CD14-positive monocyte (primary cell): ENCODE results near the gene SPTBN1. TPM values are rescaled to one million over a fixed set of nuclear protein-coding genes. Genes with fewer than 3 reads are reported as not detected.

ENCODE experiments used
- DNase-seq, 3 donors: peaks; one replicate each; pipeline ENCODE4 v3.0.0-alpha.2; 2011 to 2022
- H2AFZ ChIP-seq: 2 replicates; pipeline ENCODE4 v1.6.0; 2012; ENCODE audit warnings: mild to moderate bottlenecking, low read depth, low read length, inconsistent platforms; ENCODE audit not compliant: insufficient read depth, poor library complexity, severe bottlenecking
- H3K27ac ChIP-seq, 2 donors: 1 replicate in 1 of 2; 2 replicates in 1 of 2; pipeline ENCODE4 v1.5.1; 2012 to 2013; ENCODE audit warnings: low read length in 2 of 2, control low read depth in 1 of 2, inconsistent platforms in 1 of 2, low read depth in 1 of 2, mild to moderate bottlenecking in 1 of 2
- H3K27me3 ChIP-seq, 2 donors: one replicate each; pipeline versions ENCODE4 v1.6.0 to v1.6.1; 2011 to 2013; ENCODE audit warnings: low read length in 2 of 2; ENCODE audit not compliant: control insufficient read depth in 2 of 2, insufficient read depth in 2 of 2
- H3K36me3 ChIP-seq, 2 donors: replicated peaks in 1 of 2; 1 replicate in 1 of 2; 2 replicates in 1 of 2; pipeline versions ENCODE4 v1.5.1 to v1.6.1; 2012 to 2013; ENCODE audit warnings: low read length in 2 of 2, control low read depth in 1 of 2, inconsistent platforms in 1 of 2, mild to moderate bottlenecking in 1 of 2; ENCODE audit not compliant: insufficient read depth in 2 of 2, control insufficient read depth in 1 of 2
- H3K4me1 ChIP-seq, 2 donors: 1 replicate in 1 of 2; 2 replicates in 1 of 2; pipeline versions ENCODE4 v1.5.1 to v1.6.1; 2012 to 2013; ENCODE audit warnings: low read length in 2 of 2, control low read depth in 1 of 2, inconsistent platforms in 1 of 2, mild to moderate bottlenecking in 1 of 2, moderate library complexity in 1 of 2; ENCODE audit not compliant: insufficient read depth in 2 of 2, control insufficient read depth in 1 of 2
- H3K4me2 ChIP-seq: replicated peaks from 2 replicates; pipeline ENCODE3; 2012; ENCODE audit warnings: low read length, moderate library complexity, mild to moderate bottlenecking; ENCODE audit not compliant: poor library complexity, severe bottlenecking; ENCODE audit errors: extremely low read depth
- H3K4me3 ChIP-seq, 3 experiments: fragments of 200-600 bp in 1 of 3; sonication (generic) in 1 of 3; replicated peaks in 1 of 3; 1 replicate in 2 of 3; 2 replicates in 1 of 3; pipeline ENCODE4 v1.5.1; 2011 to 2013; ENCODE audit warnings: low read length in 3 of 3, mild to moderate bottlenecking in 3 of 3, control low read depth in 2 of 3, low read depth in 2 of 3, inconsistent platforms in 1 of 3, moderate library complexity in 1 of 3
- H3K79me2 ChIP-seq: 2 replicates; pipeline ENCODE4 v1.6.0; 2012; ENCODE audit warnings: mild to moderate bottlenecking, control low read depth, inconsistent platforms, low read length, moderate library complexity; ENCODE audit not compliant: insufficient read depth
- H3K9ac ChIP-seq: 2 replicates; pipeline ENCODE4 v1.6.0; 2017; ENCODE audit warnings: low read length, mild to moderate bottlenecking; ENCODE audit not compliant: insufficient read depth, poor library complexity, severe bottlenecking
- H3K9me3 ChIP-seq, 2 donors: replicated peaks in 1 of 2; 1 replicate in 1 of 2; 2 replicates in 1 of 2; pipeline versions ENCODE4 v1.5.1 to v1.6.1; 2012 to 2013; ENCODE audit warnings: low read length in 2 of 2, control low read depth in 1 of 2; ENCODE audit not compliant: control insufficient read depth in 1 of 2, insufficient read depth in 1 of 2
- H4K20me1 ChIP-seq: 2 replicates; pipeline ENCODE4 v1.6.0; 2012; ENCODE audit warnings: mild to moderate bottlenecking, low read length, control low read depth, moderate library complexity; ENCODE audit not compliant: insufficient read depth
- H3K27ac Mint-ChIP-seq, 7 donors: one replicate each; pipeline ENCODE4 v1.8.0; 2020; ENCODE audit warnings: mild to moderate bottlenecking in 7 of 7, mixed read lengths in 7 of 7, moderate library complexity in 6 of 7, inconsistent platforms in 2 of 7
- H3K27me3 Mint-ChIP-seq, 3 donors: one replicate each; pipeline ENCODE4 v1.8.0; 2021 to 2022; ENCODE audit warnings: low read depth in 3 of 3, mild to moderate bottlenecking in 3 of 3, mixed read lengths in 3 of 3, moderate library complexity in 3 of 3, inconsistent platforms in 1 of 3
- H3K36me3 Mint-ChIP-seq, 2 donors: one replicate each; pipeline ENCODE4 v1.8.0; 2020; ENCODE audit warnings: mixed read lengths in 2 of 2, inconsistent platforms in 1 of 2, mild to moderate bottlenecking in 1 of 2
- H3K4me1 Mint-ChIP-seq: one replicate; pipeline ENCODE4 v1.8.0; 2020; ENCODE audit warnings: mild to moderate bottlenecking, mixed read lengths
- H3K4me3 Mint-ChIP-seq, 2 donors: one replicate each; pipeline ENCODE4 v1.8.0; 2020; ENCODE audit warnings: mild to moderate bottlenecking in 2 of 2, mixed read lengths in 2 of 2, moderate library complexity in 1 of 2
- H3K9me3 Mint-ChIP-seq, 7 donors: one replicate each; pipeline ENCODE4 v1.8.0; 2020 to 2022; ENCODE audit warnings: mixed read lengths in 7 of 7, mild to moderate bottlenecking in 6 of 7, moderate library complexity in 6 of 7, inconsistent platforms in 2 of 7
- WGBS: methylation state at CpG from one replicate; pipeline ENCODE4 v1.1.5; 2013; ENCODE audit warnings: missing lambda C conversion rate; ENCODE audit not compliant: insufficient coverage; 5-methylcytosine and 5-hydroxymethylcytosine counted together
- intact Hi-C, 2 donors: fragments of 100-400 bp; cut with micrococcal nuclease; formaldehyde crosslinking; loops; one replicate each; pipeline versions ENCODE4 v1.15.0 to v1.15.1; 2023
- polyA plus RNA-seq, 3 donors: library from polyadenylated mRNA; depleted of rRNA in 1 of 3; unstranded in 2 of 3; stranded (reverse) in 1 of 3; fragments of 300-500 nt in 2 of 3; fragments of >200 nt in 1 of 3; fragmentation: Illumina TruSeq in 2 of 3; gene quantifications; 1 replicate in 2 of 3; 2 replicates in 1 of 3; pipeline ENCODE4 v1.2.3, GENCODE V29; 2012 to 2021
- TF ChIP-seq, protein P1 (sequence below): fragments of 200-600 bp; IDR thresholded peaks from one replicate; pipeline ENCODE4 v1.8.0; 2022; ENCODE audit warnings: antibody characterized with exemption, mild to moderate bottlenecking

SPTBN1 gene
- polyA plus RNA-seq, 3 donors = 0.79 to 2.8 (median 1.7) TPM

DNA sequence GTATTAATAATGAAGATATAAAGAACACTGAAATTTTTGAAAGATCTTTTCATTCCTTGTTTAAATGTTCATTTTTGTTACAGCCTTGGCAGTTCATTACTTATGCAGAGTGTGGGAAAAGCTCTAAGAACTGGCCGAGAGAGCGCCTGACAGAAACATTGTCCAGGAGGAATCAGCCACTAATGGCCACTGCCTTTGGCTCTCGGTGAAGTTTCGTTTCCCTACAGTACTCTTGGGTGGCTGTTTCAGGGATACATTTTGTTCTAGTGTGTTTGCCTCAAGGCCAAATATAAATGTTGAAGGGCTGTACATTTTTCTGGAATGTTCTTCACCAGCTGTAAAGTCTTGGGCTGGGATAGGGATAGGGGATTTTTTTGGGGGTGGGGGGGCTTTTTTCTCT is 10.7 kb downstream of the SPTBN1 start:
- Histone ChIP-seq H3K4me1 (no peaks in the 10 kb centered on the region), H3K9me3 (no peaks in the 10 kb centered on the region), H4K20me1 (no peaks in the 10 kb centered on the region), H3K27me3 (no peaks in the 10 kb centered on the region), H3K27ac (no peak overlapping the region), H3K9ac (no peak overlapping the region), H3K36me3 (no peaks in the 10 kb centered on the region), H3K79me2 (no peaks in the 10 kb centered on the region), H3K4me2 (no peak overlapping the region), H2AFZ (no peak overlapping the region), H3K4me3 (no peak overlapping the region)
- no peaks in the 10 kb centered on the region for H3K36me3 Mint-ChIP-seq
- no peak for DNase-seq
- TF ChIP-seq, protein P1, sequence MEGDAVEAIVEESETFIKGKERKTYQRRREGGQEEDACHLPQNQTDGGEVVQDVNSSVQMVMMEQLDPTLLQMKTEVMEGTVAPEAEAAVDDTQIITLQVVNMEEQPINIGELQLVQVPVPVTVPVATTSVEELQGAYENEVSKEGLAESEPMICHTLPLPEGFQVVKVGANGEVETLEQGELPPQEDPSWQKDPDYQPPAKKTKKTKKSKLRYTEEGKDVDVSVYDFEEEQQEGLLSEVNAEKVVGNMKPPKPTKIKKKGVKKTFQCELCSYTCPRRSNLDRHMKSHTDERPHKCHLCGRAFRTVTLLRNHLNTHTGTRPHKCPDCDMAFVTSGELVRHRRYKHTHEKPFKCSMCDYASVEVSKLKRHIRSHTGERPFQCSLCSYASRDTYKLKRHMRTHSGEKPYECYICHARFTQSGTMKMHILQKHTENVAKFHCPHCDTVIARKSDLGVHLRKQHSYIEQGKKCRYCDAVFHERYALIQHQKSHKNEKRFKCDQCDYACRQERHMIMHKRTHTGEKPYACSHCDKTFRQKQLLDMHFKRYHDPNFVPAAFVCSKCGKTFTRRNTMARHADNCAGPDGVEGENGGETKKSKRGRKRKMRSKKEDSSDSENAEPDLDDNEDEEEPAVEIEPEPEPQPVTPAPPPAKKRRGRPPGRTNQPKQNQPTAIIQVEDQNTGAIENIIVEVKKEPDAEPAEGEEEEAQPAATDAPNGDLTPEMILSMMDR = no peak
- H3K27me3 Mint-ChIP-seq = peaks cover 2 to 5% (median 4%) of the 10 kb centered on the region in 3 donors
- no peak overlapping the region for H3K4me3 Mint-ChIP-seq
- H3K4me1 Mint-ChIP-seq = no peaks in the 10 kb centered on the region
- no peaks in the 10 kb centered on the region for H3K9me3 Mint-ChIP-seq
- intact Hi-C loops = loop anchor here in 1 of 2 donors (10.0 kb wide), 1 partner anchor 252 kb away; no protein-coding TSS in a partner anchor
- WGBS = 92% methylated on average over 4 of the region's 4 CpGs
- H3K27ac Mint-ChIP-seq = no peak overlapping the region

DNA sequence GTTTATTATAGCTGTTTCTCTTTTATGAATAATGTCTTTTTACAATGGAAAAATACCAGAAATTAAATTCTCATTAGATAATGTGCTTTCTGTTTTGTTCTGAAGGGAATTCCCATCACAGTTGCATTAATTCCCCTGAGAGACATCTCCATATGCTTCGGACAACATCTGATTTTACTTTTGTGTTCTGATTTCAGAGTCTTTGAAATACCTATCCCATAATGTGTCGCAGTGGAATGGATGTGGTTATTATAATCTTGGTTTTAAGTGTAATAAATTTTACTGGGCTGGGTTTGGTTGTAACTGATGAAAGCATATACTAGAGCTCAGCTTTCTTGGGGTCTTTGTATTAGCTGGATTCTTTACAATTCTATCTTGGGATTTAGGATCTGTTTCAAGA is 12.5 kb downstream of the SPTBN1 start:
- no peak for DNase-seq
- Histone ChIP-seq H3K27me3 (no peaks in the 10 kb centered on the region), H2AFZ (no peak overlapping the region), H3K79me2 (no peaks in the 10 kb centered on the region), H3K4me2 (no peak overlapping the region), H3K4me3 (no peak overlapping the region), H3K36me3 (no peaks in the 10 kb centered on the region), H3K27ac (no peak overlapping the region), H3K9me3 (no peaks in the 10 kb centered on the region), H3K4me1 (no peaks in the 10 kb centered on the region), H4K20me1 (no peaks in the 10 kb centered on the region), H3K9ac (no peak overlapping the region)
- Mint-ChIP-seq H3K9me3 (no peaks in the 10 kb centered on the region), H3K36me3 (no peaks in the 10 kb centered on the region), H3K4me3 (no peak overlapping the region), H3K27ac (no peak overlapping the region), H3K4me1 (no peaks in the 10 kb centered on the region), H3K27me3 (peaks cover 2 to 5% (median 3%) of the 10 kb centered on the region in 3 donors)
- intact Hi-C loops = loop anchor here in 1 of 2 donors (10.0 kb wide), 1 partner anchor 254 kb away; no protein-coding TSS in a partner anchor
- TF ChIP-seq, protein P1 = no peak
- WGBS = no CpG with 5 or more reads among the region's 2 CpGs
